HL-60/S4 (cell line): ENCODE measurements around the gene NPPA.

Experiments
- in situ Hi-C: fragments of 300-500 bp; cut with MboI; formaldehyde crosslinking; loops from 2 replicates; pipeline ENCODE4 v1.14.3; 2022; ENCODE audit warnings: low sequenced_read_pairs

Gene NPPA

DNA sequence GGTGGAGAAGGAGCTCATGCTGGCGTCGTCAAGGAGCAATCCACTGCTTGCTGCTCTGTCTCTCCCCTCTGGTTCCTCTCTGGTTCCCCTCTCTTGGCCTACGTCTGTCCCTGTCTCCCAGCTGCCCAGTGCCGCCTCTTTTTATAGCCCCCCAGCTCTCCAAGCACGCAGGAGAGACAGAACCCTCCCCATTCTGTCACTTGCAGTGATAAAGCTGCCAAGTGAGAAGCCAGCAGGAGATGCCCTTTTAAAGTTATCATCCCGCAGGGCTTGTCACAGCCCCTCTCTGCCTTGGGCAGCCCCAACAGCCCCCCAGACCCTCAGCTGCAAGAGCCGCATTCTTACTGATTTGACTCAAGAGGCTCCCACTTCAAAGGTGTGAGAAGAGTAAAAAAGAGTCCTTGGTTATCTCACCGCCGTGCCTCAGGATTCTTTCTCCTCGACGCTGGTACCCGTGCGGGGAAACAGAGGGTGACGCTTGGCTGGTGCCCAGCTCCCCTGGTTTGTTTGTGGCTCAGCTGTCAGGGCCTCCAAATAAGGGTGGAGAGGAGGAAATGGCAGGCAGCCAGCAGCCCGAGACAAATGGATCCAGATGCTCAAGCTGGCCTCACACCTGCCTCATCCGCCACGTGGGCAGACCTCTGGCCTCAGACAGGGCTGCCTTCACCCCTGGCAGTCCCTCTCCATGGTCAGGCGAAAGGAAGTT lies at the start of gene NPPA:
Gene NPPA (minus strand): TSS at position 117 of the 706 bp plus-strand sequence. CDS start 99 bp downstream, at position 18.
- in situ Hi-C loops = no loop called here

GRCh38 chr1:11894501-11894900 lies 46.9 kb upstream of the NPPA start:
- in situ Hi-C loops = loop anchor here (5.0 kb wide), 1 partner anchor 52 kb away; no protein-coding TSS in a partner anchor

- in situ Hi-C loops = loop anchor here (5.0 kb wide), 1 partner anchor 52 kb away; no protein-coding TSS in a partner anchor
Observed at GRCh38 chr1:11893907-11894251, 46.3 kb upstream of the NPPA start.

GRCh38 chr1:11891433-11892186 lies 44.0 kb upstream of the NPPA start:
- in situ Hi-C loops = loop anchor here (5.0 kb wide), 1 partner anchor 49 kb away; no protein-coding TSS in a partner anchor

- in situ Hi-C loops = no loop called here
Observed at GRCh38 chr1:11888877-11889208, 41.3 kb upstream of the NPPA start.

- in situ Hi-C loops = no loop called here
Observed at GRCh38 chr1:11888206-11888876, 40.8 kb upstream of the NPPA start.

- in situ Hi-C loops = no loop called here
Observed at GRCh38 chr1:11887666-11888007, 40.1 kb upstream of the NPPA start.

GRCh38 chr1:11886986-11887665 lies 39.5 kb upstream of the NPPA start:
- in situ Hi-C loops = no loop called here

- in situ Hi-C loops = no loop called here
Observed at GRCh38 chr1:11885916-11886315, 38.3 kb upstream of the NPPA start.

DNA sequence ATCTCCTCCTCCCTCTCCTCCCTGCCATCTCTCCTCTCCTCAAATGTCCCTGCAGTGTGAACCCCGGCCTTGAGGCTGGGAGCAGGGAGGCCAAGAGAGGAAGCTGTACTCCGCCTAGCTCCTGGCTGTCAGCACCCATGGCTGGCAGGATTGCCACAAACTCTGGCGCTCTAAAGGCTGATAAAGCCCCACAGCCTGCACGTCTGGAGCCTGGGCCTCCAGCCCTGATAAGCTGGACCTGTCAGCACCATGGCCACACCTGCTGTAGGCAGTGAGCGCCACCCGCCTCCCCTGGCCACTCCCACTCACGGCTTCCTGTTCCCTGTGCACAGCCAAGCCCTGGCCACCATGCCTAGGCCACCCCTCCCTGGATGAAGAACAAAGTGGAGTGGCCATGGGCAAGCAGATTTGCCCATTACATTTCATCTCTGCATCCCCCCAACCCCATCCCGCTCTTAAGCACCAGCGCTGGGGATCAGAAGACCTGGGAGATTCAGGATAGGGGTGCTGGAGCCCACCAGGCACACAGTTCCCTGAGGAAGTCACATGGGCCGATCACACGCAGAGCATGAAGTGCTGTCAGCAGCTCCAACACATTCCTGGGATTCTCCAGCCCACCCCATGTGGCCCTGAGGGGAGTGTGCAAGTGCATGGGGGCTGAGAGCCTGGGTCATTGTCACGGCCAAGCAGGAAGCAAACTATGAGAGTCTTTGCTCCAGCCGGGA lies 35.4 kb upstream of the NPPA start:
- in situ Hi-C loops = no loop called here

- in situ Hi-C loops = no loop called here
Observed at GRCh38 chr1:11881749-11882441, 34.3 kb upstream of the NPPA start.

DNA sequence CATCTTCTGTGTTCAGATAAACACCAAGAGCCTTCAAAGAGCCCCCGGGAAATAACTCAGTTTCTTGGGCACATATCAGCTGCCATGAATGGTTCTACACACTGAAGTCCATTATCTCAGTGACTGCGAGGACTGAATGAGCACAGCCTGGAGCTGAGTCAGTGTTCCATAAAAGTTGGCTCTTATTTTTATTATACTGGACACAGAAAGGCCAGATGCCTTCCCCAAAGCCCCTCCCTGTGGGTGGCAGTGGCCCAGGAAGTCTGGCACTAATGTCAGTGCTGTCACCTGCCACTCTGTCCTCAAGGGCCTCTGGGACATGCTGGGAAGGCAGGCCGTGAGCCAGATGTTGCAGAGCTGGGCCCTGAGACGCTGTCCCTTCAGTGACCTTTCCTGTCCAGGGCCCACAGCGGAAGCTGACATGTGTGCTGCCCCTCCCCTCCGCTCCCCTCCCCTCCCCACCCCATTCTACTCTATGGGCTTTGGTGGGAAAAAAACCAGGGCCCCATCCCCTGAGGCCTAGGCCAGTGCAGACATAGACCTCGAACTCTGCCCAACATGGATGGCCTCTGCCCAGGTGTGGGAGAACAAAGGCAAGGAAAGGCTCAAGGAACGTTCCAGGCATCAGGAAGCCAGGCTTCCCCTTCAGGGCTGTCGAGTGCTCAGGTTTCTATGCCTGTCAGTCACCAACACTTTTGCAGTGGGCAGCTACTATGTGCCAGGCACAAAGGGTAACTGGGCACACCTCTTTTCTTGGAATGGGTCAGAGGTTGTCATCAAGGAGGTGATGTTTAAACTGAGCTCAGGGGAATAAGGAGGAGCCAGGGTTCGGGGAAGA lies 33.5 kb upstream of the NPPA start:
- in situ Hi-C loops = no loop called here

- in situ Hi-C loops = no loop called here
Observed at GRCh38 chr1:11880181-11880575, 32.6 kb upstream of the NPPA start.

DNA sequence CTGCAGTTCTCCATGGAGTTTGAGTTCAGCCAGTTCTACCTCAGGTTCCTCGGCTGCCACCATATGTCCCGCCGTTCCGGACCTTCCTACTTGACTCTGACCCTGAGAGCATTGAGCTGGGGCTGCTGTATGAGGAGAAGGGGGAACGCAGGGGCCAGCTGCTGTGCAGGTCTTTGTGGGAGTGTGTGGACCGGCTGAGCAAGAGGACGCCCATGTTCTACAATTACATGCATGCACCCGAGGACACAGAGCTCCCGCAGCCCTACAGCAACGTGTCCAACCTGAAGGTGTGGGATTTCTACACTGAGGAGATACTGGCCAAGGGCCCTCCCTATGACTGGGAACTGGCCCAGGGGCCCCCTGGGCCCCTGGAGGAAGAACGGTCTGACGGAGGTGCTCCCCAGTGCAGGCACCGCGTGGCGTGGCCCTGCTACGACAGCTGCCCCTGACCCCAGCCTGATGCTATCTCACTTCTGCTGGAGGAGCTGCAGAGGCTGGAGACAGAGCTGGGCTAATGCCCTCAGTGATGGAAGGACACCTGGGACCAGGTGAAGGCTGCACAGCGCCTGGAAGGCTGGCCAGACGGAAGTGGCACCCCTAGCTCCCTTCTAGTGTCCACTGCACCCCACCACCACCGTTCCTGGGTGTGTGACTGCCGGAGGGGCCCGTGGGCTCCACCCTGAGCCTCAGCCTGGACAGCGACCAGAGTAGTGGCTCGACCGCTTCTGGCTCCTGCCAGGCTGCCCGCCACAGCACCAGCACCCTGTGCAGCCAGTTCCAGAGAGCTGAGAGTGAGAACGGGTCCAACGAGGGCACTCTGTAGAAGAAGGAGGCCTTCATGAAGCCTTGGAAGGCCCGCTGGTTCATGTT lies 32.0 kb upstream of the NPPA start:
- in situ Hi-C loops = no loop called here

DNA sequence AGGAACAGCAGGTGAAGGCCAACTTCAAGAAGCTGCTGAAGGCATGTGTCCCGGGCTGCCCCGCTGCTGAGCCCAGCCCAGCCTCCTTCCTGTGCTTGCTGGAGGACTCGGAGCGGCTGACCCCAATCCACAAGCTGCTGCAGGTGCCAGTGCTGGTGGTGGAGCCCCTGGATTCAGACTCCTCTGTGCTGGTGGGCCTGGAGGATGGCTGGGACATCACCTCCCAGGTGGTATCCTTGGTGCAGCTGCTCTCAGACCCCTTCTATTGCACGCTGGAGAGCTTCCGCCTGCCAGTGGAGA lies 31.3 kb upstream of the NPPA start:
- in situ Hi-C loops = no loop called here

DNA sequence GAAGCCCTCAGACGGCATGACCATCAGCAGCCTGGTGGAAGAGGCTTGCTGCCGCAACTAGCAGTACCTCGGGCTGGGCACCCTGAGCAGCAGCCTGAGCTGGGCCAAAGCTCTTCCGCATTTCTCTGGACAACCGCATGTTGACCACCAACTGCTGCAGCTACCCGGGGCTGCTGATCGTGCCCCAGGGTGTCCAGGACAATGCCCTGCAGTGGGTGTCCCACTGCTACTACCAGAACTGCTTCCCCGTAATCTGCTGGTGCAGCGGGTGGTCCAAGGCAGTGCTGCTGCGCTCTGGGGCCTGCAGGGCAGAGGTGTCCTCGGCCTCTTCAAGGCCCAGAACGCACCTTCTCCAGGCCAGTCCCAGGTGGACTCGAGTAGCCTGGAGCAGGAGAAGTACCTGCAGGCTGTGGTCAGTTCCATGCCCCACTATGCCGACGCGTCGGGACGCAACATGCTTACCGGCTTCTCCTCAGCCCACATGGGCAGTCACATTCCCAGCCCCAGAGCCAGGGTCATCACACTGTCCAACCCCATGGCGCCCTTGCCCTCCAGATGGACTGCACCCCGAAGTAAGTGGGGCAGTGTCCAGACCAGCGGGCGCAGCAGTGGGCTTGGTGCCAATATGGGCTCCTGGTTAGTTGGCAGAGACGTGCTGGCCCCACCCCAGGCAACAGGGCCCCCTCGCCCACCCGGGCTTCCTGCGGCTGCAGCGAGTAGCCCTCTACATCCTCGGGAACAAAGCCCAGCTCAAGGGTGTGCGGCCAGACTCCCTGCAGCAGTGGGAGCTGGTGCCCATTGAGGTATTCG lies 30.7 kb upstream of the NPPA start:
- in situ Hi-C loops = no loop called here

DNA sequence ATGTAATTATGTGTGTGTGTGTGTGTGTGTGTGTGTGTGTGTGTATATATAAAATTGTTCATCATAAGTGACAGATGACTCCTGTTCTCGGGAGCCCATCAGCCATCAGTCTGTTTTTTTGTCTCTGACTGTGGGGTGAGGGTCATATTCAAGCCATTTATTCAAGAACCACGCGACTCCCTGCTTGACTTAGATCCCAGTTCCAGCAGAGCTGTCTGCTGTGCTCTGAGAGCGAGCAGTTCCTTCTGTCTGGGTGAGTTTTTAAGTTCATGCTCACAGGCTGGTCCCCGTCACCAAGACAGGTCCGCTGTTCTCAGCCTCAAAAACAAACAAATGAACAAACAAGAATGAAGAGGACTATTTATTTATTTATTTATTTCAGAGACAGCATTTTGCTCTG lies 29.5 kb upstream of the NPPA start:
- in situ Hi-C loops = no loop called here

DNA sequence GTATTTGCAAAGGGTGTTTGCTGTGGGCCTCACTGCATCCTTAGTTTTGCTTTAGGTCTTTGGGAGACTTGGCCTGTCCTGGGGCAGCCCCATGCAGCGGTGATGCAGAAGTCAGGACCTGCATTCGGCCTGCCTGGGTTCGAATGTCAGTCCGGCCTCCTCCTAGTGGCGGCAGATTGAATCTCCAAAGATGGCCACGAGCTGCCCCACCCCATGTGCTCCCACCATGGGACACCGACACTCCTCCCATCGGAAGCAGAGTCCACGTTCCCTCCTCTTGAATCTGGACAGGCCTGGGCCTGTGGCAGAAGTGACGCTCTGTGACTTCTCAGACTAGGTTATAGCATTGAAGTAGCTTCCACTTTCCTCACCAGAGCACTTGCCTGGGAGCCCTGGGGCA lies 27.5 kb upstream of the NPPA start:
- in situ Hi-C loops = no loop called here
